ENCODE results near the gene LTN1. TPM values are rescaled to one million over a fixed set of nuclear protein-coding genes. Genes with fewer than 3 reads are reported as not detected.

The LTN1 gene
- total RNA-seq, 2 experiments from 2014 or later = 26.7 to 29.1 TPM

DNA sequence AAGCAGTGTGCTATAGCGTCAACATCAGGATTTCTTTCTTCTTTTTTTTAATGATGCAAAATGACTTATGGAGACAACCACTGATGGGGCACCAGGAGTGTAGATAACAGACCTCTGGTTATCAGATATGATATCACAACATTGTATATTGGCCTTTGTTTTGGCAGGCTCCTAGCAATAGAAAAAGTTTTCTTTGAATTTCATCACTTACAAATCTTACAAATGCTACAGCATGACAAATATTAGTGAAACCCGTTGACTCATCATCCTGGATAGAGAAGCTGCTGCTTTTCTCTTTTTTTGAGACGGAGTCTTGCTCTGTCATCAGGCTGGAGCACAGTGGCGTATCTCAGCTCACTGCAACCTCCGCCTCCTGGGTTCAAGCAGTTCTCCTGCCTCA is 92.9 kb downstream of the LTN1 start:
- Mint-ChIP-seq H3K27ac (no peak overlapping the region), H3K36me3 (no peaks in the 10 kb centered on the region), H3K27me3 (peaks cover 6% of the 10 kb centered on the region), H3K4me3 (no peak overlapping the region), H3K9me3 (peaks cover 4% of the 10 kb centered on the region), H3K4me1 (ENCODE audit: low read depth) (no peaks in the 10 kb centered on the region)
- no peak for DNase-seq
- intact Hi-C loops (cut with micrococcal nuclease) = no loop called here
- POLR2A ChIA-PET = no interaction called here
- CTCF ChIA-PET = no interaction called here

DNA sequence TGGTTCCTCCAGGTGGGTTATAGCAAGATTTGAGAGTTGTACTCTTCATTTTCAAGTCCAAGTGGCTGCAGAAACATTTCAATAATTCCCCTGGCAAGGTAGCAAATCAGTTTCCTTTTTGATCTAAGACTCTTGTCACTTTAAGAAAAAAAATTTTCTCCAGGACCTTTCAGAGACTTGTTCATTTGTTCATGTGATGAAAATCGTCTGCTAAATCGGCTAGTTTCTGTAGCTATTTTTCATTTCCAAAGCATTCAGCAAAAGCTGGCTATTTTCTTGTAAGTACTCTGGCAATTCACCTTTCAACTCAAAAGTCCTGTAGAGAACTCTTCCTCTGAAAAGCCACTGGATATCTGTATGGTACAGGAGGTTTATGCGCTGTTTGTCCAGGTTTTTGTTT is 93.5 kb downstream of the LTN1 start:
- intact Hi-C loops (cut with micrococcal nuclease) = no loop called here
- CTCF ChIA-PET = interaction anchor here (0.7 kb wide), 1 partner anchor 153 kb away, joined by 3 read pairs; no protein-coding TSS in a partner anchor
- H3K9me3 Mint-ChIP-seq = peaks cover 4% of the 10 kb centered on the region
- H3K4me3 Mint-ChIP-seq = no peak overlapping the region
- peaks cover 6% of the 10 kb centered on the region for H3K27me3 Mint-ChIP-seq
- POLR2A ChIA-PET = no interaction called here
- H3K36me3 Mint-ChIP-seq = no peaks in the 10 kb centered on the region
- H3K4me1 Mint-ChIP-seq (ENCODE audit: low read depth) = no peaks in the 10 kb centered on the region
- no peak overlapping the region for H3K27ac Mint-ChIP-seq
- no peak for DNase-seq

DNA sequence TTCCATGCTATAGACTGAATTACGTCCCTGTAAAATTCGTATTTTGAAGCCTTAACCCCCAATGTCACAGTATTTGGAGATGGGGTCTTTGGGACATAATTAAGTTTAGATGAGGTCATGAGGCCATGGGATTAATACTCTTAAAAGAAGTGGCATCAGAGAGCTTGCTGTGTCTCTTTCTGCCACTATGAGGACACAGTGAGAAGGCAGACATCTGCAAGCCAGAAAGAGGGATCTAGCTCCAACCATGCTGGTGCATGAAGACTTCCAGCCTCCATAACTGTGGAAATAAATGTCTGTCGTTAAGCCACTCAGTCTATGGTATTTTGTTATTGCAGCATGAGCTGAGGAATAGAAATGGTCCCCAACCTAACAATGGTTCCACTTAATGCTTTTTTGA is 99.0 kb downstream of the LTN1 start:
- Mint-ChIP-seq H3K27ac (no peak overlapping the region), H3K9me3 (no peaks in the 10 kb centered on the region), H3K4me3 (no peak overlapping the region), H3K4me1 (ENCODE audit: low read depth) (no peaks in the 10 kb centered on the region), H3K36me3 (no peaks in the 10 kb centered on the region), H3K27me3 (peaks cover 4% of the 10 kb centered on the region)
- CTCF ChIA-PET = no interaction called here
- POLR2A ChIA-PET = no interaction called here
- intact Hi-C loops (cut with micrococcal nuclease) = no loop called here
- no peak for DNase-seq

DNA sequence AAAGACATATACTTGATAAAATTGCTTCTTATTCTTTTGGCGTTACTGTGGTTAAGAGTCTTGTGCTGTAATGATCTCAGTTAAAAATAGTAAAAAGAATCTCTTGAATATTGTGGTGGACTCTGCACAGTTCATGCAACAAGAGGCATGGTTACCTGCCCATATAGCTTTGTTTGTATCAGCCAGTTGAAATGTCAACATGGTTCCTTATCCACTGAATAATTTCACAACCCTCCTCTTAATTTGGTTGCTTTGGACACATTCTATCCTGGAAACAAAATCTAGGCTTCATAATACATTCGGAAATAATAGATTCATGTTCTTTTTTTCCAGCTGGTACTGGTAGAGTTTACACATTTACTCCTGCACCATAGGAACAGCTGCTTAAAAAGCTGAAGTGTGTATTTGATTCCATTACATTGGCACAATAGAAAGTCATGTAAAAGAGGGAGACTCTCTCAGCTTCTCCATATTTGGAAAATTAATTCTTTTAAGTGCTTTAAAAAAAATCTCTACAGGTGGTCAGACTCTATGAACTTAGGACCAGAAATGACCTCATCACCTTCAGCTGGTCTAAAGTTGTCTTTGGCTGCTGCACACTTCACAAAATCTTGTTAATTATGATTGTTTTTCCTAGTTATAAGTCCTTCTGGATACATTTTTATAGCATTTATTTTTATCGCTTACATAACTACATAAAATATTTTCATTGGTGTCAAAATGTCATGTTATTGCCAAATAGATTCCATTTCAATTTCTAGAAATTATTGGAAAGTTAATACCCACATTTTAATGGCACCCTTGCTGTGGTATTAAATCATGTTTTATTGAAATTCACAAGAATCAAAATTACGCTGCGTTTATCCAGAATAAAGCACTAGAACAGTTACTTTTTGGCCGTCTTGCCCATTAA is 100.2 kb downstream of the LTN1 start:
- ChIA-PET POLR2A (no interaction called here), CTCF (no interaction called here)
- peaks cover 4% of the 10 kb centered on the region for H3K27me3 Mint-ChIP-seq
- no peaks in the 10 kb centered on the region for H3K4me1 Mint-ChIP-seq (ENCODE audit: low read depth)
- H3K4me3 Mint-ChIP-seq = no peak overlapping the region
- no peak overlapping the region for H3K27ac Mint-ChIP-seq
- H3K36me3 Mint-ChIP-seq = no peaks in the 10 kb centered on the region
- H3K9me3 Mint-ChIP-seq = no peaks in the 10 kb centered on the region
- intact Hi-C loops (cut with micrococcal nuclease) = no loop called here
- DNase-seq = no peak

DNA sequence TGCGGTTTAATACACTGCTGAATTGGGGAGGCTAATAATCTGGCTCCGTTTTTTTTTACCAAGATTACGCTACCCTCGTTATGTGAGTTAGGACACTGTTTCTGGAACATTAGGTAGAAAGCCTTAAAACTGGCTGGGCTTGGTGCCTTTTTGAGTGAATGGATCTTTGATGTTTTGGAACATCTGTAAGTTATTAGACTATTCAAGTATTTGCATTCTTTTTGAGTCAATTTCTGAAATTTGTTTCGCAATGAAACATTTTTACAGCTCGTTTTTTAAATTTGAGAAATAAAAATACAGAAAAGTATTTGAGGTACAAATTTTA is 106.9 kb downstream of the LTN1 start:
- Mint-ChIP-seq H3K4me1 (ENCODE audit: low read depth) (peaks cover 14% of the 10 kb centered on the region), H3K27ac (peak overlapping the region; percentile 66), H3K9me3 (no peaks in the 10 kb centered on the region), H3K27me3 (peaks cover 4% of the 10 kb centered on the region), H3K4me3 (peak overlapping the region; percentile 89), H3K36me3 (peaks cover 12% of the 10 kb centered on the region)
- no peak for DNase-seq
- intact Hi-C loops (cut with micrococcal nuclease) = loop anchor here (1.0 to 2.0 kb wide), 9 partner anchors 50 to 414 kb away; partner anchors contain the start of genes CCT8 and USP16
- ChIA-PET POLR2A (interaction anchor here (1.1 kb wide), 1 partner anchor 117 kb away, joined by 3 read pairs; no protein-coding TSS in a partner anchor), CTCF (interaction anchor here (0.6 to 3.7 kb wide), 2 partner anchors 68 to 141 kb away, joined by 3 to 17 read pairs; no protein-coding TSS in a partner anchor)

DNA sequence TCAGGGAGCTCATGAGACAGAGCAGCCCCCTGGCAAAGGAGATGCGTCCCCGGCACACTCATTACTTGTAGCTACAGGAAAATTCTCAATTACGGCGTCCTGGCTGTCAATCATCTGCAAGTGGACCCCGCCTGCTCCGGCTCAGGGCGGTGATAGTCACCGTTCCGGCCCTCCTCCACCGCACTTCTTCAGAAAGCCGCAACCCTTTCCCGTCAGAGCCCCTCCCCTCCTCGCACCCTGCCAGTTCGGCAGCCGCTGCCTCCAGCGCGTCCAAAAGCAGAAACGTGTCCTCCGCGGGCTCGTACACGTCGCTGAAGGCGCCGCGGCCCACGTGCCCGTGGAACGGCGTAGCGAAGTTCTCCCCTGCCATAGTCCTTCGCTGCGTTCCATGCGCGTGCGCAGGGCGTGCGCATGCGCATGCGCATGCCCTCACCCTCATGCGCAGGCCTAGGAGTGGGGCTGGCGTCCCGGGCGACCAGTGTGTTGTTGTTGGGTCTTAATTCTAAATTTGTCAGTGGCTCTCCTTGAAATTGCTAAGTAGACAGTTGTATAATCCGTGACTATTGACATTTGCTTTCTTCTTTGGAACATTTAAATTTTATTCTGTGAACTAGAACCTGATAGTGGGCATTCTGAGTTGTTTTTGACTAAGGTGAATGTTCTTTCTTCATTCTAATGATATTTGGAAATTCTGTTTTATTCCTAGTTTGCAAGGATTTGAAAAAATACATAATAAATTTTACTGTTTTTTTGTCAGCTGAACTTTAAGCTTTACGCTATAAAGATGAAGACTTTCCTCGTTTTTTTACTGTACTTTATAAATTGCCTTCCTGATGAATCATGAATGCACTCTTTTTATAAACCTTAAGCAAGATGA is 107.5 kb downstream of the LTN1 start:
- Mint-ChIP-seq H3K4me1 (ENCODE audit: low read depth) (peaks cover 14% of the 10 kb centered on the region), H3K36me3 (peaks cover 12% of the 10 kb centered on the region), H3K9me3 (no peaks in the 10 kb centered on the region), H3K27ac (peak overlapping the region; percentile 99), H3K4me3 (peak overlapping the region; percentile 89), H3K27me3 (peaks cover 4% of the 10 kb centered on the region)
- ChIA-PET CTCF (interaction anchor here (0.6 to 3.7 kb wide), 2 partner anchors 68 to 140 kb away, joined by 3 to 17 read pairs; no protein-coding TSS in a partner anchor), POLR2A (interaction anchor here (0.5 to 1.1 kb wide), 5 partner anchors 20 to 416 kb away, joined by 3 to 4 read pairs (median 3); partner anchors contain the start of gene USP16)
- intact Hi-C loops (cut with micrococcal nuclease) = loop anchor here (1.0 to 2.0 kb wide), 9 partner anchors 49 to 415 kb away; partner anchors contain the start of genes CCT8 and USP16
- DNase-seq = peak; percentile 95

DNA sequence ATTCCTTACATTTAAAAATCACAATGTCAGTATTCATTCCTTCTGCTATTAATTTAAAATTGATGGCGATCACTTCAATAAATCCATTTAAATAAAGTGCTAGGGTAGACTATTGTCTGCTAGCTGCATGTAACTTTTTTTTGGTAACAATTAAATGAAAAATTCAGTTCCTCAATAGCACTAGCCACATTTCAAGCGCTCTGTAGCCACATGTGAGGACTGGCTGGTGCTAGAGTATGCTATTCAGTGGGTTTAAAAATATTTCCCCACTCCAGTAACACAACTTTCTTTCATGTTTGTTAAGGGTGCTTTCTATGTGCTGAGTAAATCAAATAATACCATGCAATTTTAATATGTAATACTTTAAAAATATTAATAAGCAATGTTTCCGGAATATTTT is 108.2 kb downstream of the LTN1 start:
- peak overlapping the region; percentile 89 for H3K4me3 Mint-ChIP-seq
- no peak for DNase-seq
- peaks cover 14% of the 10 kb centered on the region for H3K4me1 Mint-ChIP-seq (ENCODE audit: low read depth)
- intact Hi-C loops (cut with micrococcal nuclease) = loop anchor here (2.0 kb wide), 3 partner anchors 56 to 248 kb away; no protein-coding TSS in a partner anchor
- peaks cover 4% of the 10 kb centered on the region for H3K27me3 Mint-ChIP-seq
- CTCF ChIA-PET = interaction anchor here (0.8 to 3.7 kb wide), 2 partner anchors 12 to 139 kb away, joined by 3 to 17 read pairs; no protein-coding TSS in a partner anchor
- peaks cover 13% of the 10 kb centered on the region for H3K36me3 Mint-ChIP-seq
- POLR2A ChIA-PET = interaction anchor here (0.5 to 1.1 kb wide), 5 partner anchors 21 to 416 kb away, joined by 3 to 4 read pairs (median 3); partner anchors contain the start of gene USP16
- H3K27ac Mint-ChIP-seq = peak overlapping the region; percentile 99
- H3K9me3 Mint-ChIP-seq = no peaks in the 10 kb centered on the region

DNA sequence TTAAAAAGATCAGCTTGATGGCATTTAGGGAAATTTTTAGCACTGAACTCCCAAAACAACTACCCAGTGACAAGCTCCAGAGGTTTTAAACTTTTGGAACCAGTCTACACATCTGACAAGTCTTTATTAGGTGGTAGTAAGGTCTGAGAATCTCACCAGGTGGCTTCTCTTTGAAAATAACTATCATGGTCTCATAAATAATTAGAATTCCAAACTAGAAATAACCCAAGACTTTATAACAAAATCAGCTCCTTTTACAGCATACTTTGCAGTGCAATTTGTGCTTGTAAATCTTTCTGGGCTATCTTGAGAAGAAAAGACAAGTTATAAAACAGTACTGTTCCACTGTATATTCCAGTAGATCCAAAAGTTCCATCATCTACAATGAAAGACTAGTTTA is 108.7 kb downstream of the LTN1 start:
- DNase-seq = no peak
- Mint-ChIP-seq H3K4me1 (ENCODE audit: low read depth) (peaks cover 14% of the 10 kb centered on the region), H3K9me3 (no peaks in the 10 kb centered on the region), H3K36me3 (peaks cover 14% of the 10 kb centered on the region), H3K4me3 (peak overlapping the region; percentile 89), H3K27ac (peak overlapping the region; percentile 99), H3K27me3 (peaks cover 4% of the 10 kb centered on the region)
- ChIA-PET CTCF (interaction anchor here (0.8 to 3.7 kb wide), 3 partner anchors 11 to 139 kb away, joined by 3 to 17 read pairs (median 3); no protein-coding TSS in a partner anchor), POLR2A (no interaction called here)
- intact Hi-C loops (cut with micrococcal nuclease) = loop anchor here (2.0 kb wide), 3 partner anchors 57 to 247 kb away; no protein-coding TSS in a partner anchor

DNA sequence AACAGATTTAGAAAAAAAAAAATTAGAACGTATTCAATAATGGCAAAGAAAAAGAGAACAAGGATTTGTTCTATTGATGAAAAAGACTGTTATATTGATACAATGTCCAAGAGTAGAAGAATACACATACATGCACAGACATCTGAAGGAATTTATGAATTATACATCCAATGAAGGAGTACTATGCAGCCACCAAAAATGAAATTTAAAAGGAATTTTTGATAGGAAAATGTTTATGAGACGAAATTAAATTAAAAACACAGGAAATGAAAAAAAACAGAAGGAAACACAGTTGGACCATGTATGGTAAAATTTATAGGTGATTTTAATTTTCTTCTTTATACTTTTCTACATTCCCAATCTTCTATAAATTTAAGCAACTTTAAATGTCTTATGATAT is 110.3 kb downstream of the LTN1 start:
- H3K27ac Mint-ChIP-seq = no peak overlapping the region
- CTCF ChIA-PET = no interaction called here
- no peak overlapping the region for H3K4me3 Mint-ChIP-seq
- DNase-seq = no peak
- peaks cover 4% of the 10 kb centered on the region for H3K27me3 Mint-ChIP-seq
- H3K36me3 Mint-ChIP-seq = peaks cover 14% of the 10 kb centered on the region
- H3K9me3 Mint-ChIP-seq = no peaks in the 10 kb centered on the region
- POLR2A ChIA-PET = no interaction called here
- intact Hi-C loops (cut with micrococcal nuclease) = no loop called here
- peaks cover 14% of the 10 kb centered on the region for H3K4me1 Mint-ChIP-seq (ENCODE audit: low read depth)

Data from activated CD4-positive, alpha-beta memory T cell treated with anti-CD3 and anti-CD28 coated beads for 36 hours (primary cell).